Anterior cingulate cortex (tissue), 58 donors: ENCODE results near the gene SUSD3.

Experiments
- DNase-seq, 58 donors: peaks; one replicate each; lab custom pipeline; 2025; lab: John Stamatoyannopoulos, UW

The SUSD3 gene

GRCh38 chr9:93068956-93069355 lies 10.5 kb downstream of the SUSD3 start:
- DNase-seq, result no peak

- peak in 8 of 58 donors; percentile 9 to 31 (median 18) for DNase-seq
Measured at GRCh38 chr9:93071464-93071863, 13.0 kb downstream of the SUSD3 start.

GRCh38 chr9:93072383-93072795 lies 13.9 kb downstream of the SUSD3 start:
- peak in 3 of 58 donors; percentile 13 to 42 (median 35) for DNase-seq

GRCh38 chr9:93076101-93076791 lies 17.7 kb downstream of the SUSD3 start:
- no peak for DNase-seq

- DNase-seq, result no peak
Measured at GRCh38 chr9:93076792-93077128, 18.3 kb downstream of the SUSD3 start.

- DNase-seq, result no peak
Measured at GRCh38 chr9:93077367-93077766, 18.9 kb downstream of the SUSD3 start.

GRCh38 chr9:93077811-93078210 lies 19.3 kb downstream of the SUSD3 start:
- DNase-seq, result no peak

GRCh38 chr9:93079371-93079770 lies 20.9 kb downstream of the SUSD3 start:
- DNase-seq, result no peak

- no peak for DNase-seq
Measured at GRCh38 chr9:93080406-93080805, 21.9 kb downstream of the SUSD3 start.

- DNase-seq, result no peak
Measured at GRCh38 chr9:93081081-93081529, 22.6 kb downstream of the SUSD3 start.

- DNase-seq, result no peak
Measured at GRCh38 chr9:93081931-93082330, 23.4 kb downstream of the SUSD3 start.

- DNase-seq, result no peak
Measured at GRCh38 chr9:93082841-93083411, 24.4 kb downstream of the SUSD3 start.

GRCh38 chr9:93083592-93084470 lies 25.3 kb downstream of the SUSD3 start:
- DNase-seq, result no peak

- DNase-seq, result no peak
Measured at GRCh38 chr9:93084471-93084881, 26.0 kb downstream of the SUSD3 start.

- DNase-seq, result no peak
Measured at GRCh38 chr9:93085676-93086075, 27.2 kb downstream of the SUSD3 start.

- no peak for DNase-seq
Measured at GRCh38 chr9:93086447-93087224, 28.1 kb downstream of the SUSD3 start.

GRCh38 chr9:93087971-93088655 lies 29.6 kb downstream of the SUSD3 start:
- no peak for DNase-seq

GRCh38 chr9:93088656-93089015 lies 30.1 kb downstream of the SUSD3 start:
- no peak for DNase-seq

GRCh38 chr9:93089024-93089423 lies 30.5 kb downstream of the SUSD3 start:
- no peak for DNase-seq

- no peak for DNase-seq
Measured at GRCh38 chr9:93089481-93089991, 31.0 kb downstream of the SUSD3 start.
